ENCODE data around the gene DCP2.

DCP2 gene

DNA sequence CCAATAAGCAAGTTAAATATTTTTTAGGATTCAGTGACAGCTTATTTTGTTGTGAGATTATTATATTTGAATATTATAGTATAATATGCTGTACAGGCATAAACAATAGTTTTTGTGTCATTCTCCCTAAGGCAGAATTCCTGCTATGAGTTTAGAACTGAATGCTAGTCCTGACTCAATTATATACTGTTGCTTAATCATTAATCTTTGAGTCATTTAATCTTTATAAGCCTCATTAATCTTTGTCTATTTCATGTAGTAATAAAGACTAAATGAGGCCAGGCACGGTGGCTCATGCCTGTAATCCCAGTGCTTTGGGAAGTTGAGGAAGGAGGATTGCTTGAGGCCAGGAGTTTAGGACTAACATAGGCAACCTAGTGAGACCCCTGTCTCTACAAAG lies 3.6 kb upstream of the DCP2 start:
- Histone ChIP-seq H3K27ac (no peak overlapping the region), H3K27me3 (replicated peaks) (no peaks in the 10 kb centered on the region), H3K36me3 (replicated peaks) (no peaks in the 10 kb centered on the region), H3K4me3 (ENCODE audit: low read depth, low read length) (no peak overlapping the region)
- in situ Hi-C loops (cut with HindIII; ENCODE audit: low pct_ligation_motif_present, low sequenced_read_pairs), result no loop called here
- no peak for TF ChIP-seq CTCF (IDR thresholded peaks at IDR 0.05; ENCODE audit: low read depth, low read length, missing control alignments)
- no peak for DNase-seq

- Histone ChIP-seq H3K4me3 (ENCODE audit: low read depth, low read length) (no peak overlapping the region), H3K27ac (no peak overlapping the region), H3K36me3 (replicated peaks) (no peaks in the 10 kb centered on the region), H3K27me3 (replicated peaks) (no peaks in the 10 kb centered on the region)
- TF ChIP-seq CTCF (IDR thresholded peaks at IDR 0.05; ENCODE audit: low read depth, low read length, missing control alignments), result no peak
- DNase-seq, result no peak
- in situ Hi-C loops (cut with HindIII; ENCODE audit: low pct_ligation_motif_present, low sequenced_read_pairs), result no loop called here
Measured at GRCh38 chr5:112973904-112974303, 2.7 kb upstream of the DCP2 start.

GRCh38 chr5:112974901-112975300 lies 1.7 kb upstream of the DCP2 start:
- no peak for DNase-seq
- in situ Hi-C loops (cut with HindIII; ENCODE audit: low pct_ligation_motif_present, low sequenced_read_pairs), result no loop called here
- no peak overlapping the region for H3K4me3 ChIP-seq (ENCODE audit: low read depth, low read length)
- H3K36me3 ChIP-seq (replicated peaks), result no peaks in the 10 kb centered on the region
- H3K27ac ChIP-seq, result no peak overlapping the region
- H3K27me3 ChIP-seq (replicated peaks), result no peaks in the 10 kb centered on the region
- no peak for TF ChIP-seq CTCF (IDR thresholded peaks at IDR 0.05; ENCODE audit: low read depth, low read length, missing control alignments)

GRCh38 chr5:112975721-112976431 lies 722 bp upstream of the DCP2 start:
- no peaks in the 10 kb centered on the region for H3K27me3 ChIP-seq (replicated peaks)
- peak overlapping the region; percentile 9 for H3K27ac ChIP-seq
- TF ChIP-seq CTCF (IDR thresholded peaks at IDR 0.05; ENCODE audit: low read depth, low read length, missing control alignments), result no peak
- no peak for DNase-seq
- in situ Hi-C loops (cut with HindIII; ENCODE audit: low pct_ligation_motif_present, low sequenced_read_pairs), result no loop called here
- H3K36me3 ChIP-seq (replicated peaks), result no peaks in the 10 kb centered on the region
- peak overlapping the region; percentile 93 for H3K4me3 ChIP-seq (ENCODE audit: low read depth, low read length)

GRCh38 chr5:112977440-112977861 lies 853 bp downstream of the DCP2 start:
- peak overlapping the region; percentile 93 for H3K4me3 ChIP-seq (ENCODE audit: low read depth, low read length)
- no peaks in the 10 kb centered on the region for H3K27me3 ChIP-seq (replicated peaks)
- no peaks in the 10 kb centered on the region for H3K36me3 ChIP-seq (replicated peaks)
- DNase-seq, result no peak
- in situ Hi-C loops (cut with HindIII; ENCODE audit: low pct_ligation_motif_present, low sequenced_read_pairs), result no loop called here
- peak overlapping the region; percentile 42 for H3K27ac ChIP-seq
- no peak for TF ChIP-seq CTCF (IDR thresholded peaks at IDR 0.05; ENCODE audit: low read depth, low read length, missing control alignments)

DNA sequence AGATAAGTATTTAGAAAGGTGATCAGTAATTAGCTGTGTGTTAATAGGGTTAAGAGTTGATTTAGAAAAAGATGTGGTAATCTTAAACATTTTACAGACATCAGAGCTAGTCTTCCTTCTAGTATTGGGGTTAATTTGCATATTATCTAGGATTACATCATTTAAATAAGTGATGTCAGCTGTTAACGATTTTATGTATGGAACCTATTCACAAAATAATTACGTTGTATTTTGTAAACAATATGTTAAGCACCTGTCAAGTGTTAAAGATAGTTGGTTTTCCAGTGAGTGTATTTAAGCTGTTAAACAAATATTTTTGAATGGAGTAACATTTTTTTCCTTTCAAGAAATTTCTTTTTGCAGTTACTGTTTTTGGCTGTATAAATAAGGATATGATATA lies 2.2 kb downstream of the DCP2 start:
- Histone ChIP-seq H3K36me3 (replicated peaks) (no peaks in the 10 kb centered on the region), H3K27ac (no peak overlapping the region), H3K4me3 (ENCODE audit: low read depth, low read length) (no peak overlapping the region), H3K27me3 (replicated peaks) (no peaks in the 10 kb centered on the region)
- in situ Hi-C loops (cut with HindIII; ENCODE audit: low pct_ligation_motif_present, low sequenced_read_pairs), result no loop called here
- no peak for TF ChIP-seq CTCF (IDR thresholded peaks at IDR 0.05; ENCODE audit: low read depth, low read length, missing control alignments)
- no peak for DNase-seq
